Gastroesophageal sphincter (tissue), 4 donors: ENCODE results near the gene TTC9. TPM values are rescaled to one million over a fixed set of nuclear protein-coding genes. Genes with fewer than 3 reads are reported as not detected.

Experiments used
- ATAC-seq: fragments of 150-250 bp; one replicate; pipeline ENCODE4 v1.9.1; 2016; ENCODE audit warnings: mild to moderate bottlenecking, moderate library complexity
- H3K27ac ChIP-seq, 4 donors: fragments of 200-600 bp; sonication (generic) in 3 of 4; 1 replicate in 3 of 4; 2 replicates in 1 of 4; pipeline ENCODE4 v1.5.1; 2016 to 2019
- H3K27me3 ChIP-seq: fragments of 200-600 bp; sonication (generic); one replicate; pipeline ENCODE4 v1.5.1; 2019
- H3K36me3 ChIP-seq, 2 donors: fragments of 200-600 bp; sonication (generic); one replicate each; pipeline ENCODE4 v1.5.1; 2019; ENCODE audit warnings: control low read depth in 1 of 2
- H3K4me1 ChIP-seq, 3 donors: fragments of 200-600 bp; sonication (generic); 1 replicate in 2 of 3; 2 replicates in 1 of 3; pipeline ENCODE4 v1.5.1; 2016 to 2019; ENCODE audit warnings: control low read depth in 2 of 3
- H3K4me3 ChIP-seq, 2 donors: fragments of 200-600 bp; sonication (generic); one replicate each; pipeline ENCODE4 v1.5.1; 2019; ENCODE audit warnings: mild to moderate bottlenecking in 1 of 2, moderate library complexity in 1 of 2
- H3K9me3 ChIP-seq, 3 donors: fragments of 200-600 bp; sonication (generic); one replicate each; pipeline ENCODE4 v1.5.1; 2017 to 2019; ENCODE audit warnings: control low read depth in 2 of 3
- EP300 ChIP-seq: sonication (generic); formaldehyde crosslinking; IDR thresholded peaks from one replicate; pipeline ENCODE4 v1.6.1; 2017; ENCODE audit warnings: antibody characterized with exemption, mild to moderate bottlenecking
- POLR2A ChIP-seq, 2 donors: fragments of 450-650 bp; IDR thresholded peaks; one replicate each; pipeline ENCODE4 v1.6.1; 2017; ENCODE audit warnings: antibody characterized with exemption in 2 of 2, mild to moderate bottlenecking in 2 of 2, moderate library complexity in 1 of 2
- POLR2AphosphoS5 ChIP-seq: sonication (generic); formaldehyde crosslinking; IDR thresholded peaks from one replicate; pipeline ENCODE4 v1.6.1; 2017; ENCODE audit warnings: antibody characterized with exemption
- WGBS, 2 donors: methylation state at CpG; one replicate each; pipeline ENCODE4 v1.1.5; 2018; ENCODE audit warnings: low coverage in 1 of 2; 5-methylcytosine and 5-hydroxymethylcytosine counted together
- total RNA-seq, 4 donors: library from RNA; depleted of rRNA; stranded (reverse); fragments of >200 nt; gene quantifications; one replicate each; pipeline ENCODE4 v1.1.0, GENCODE V29; 2016
- TF ChIP-seq, protein P1 (sequence below), 4 experiments: fragments of 200-600 bp in 2 of 4; fragments of 450-650 bp in 2 of 4; sonication (generic) in 1 of 4; IDR thresholded peaks; one replicate each; pipeline ENCODE4 v1.5.1; 2017 to 2019; ENCODE audit warnings: antibody characterized with exemption in 4 of 4, mild to moderate bottlenecking in 2 of 4, moderate library complexity in 2 of 4

Gene TTC9
- total RNA-seq, 4 donors from 2014 or later: 0.40 to 7.3 (median 1.6) TPM

DNA sequence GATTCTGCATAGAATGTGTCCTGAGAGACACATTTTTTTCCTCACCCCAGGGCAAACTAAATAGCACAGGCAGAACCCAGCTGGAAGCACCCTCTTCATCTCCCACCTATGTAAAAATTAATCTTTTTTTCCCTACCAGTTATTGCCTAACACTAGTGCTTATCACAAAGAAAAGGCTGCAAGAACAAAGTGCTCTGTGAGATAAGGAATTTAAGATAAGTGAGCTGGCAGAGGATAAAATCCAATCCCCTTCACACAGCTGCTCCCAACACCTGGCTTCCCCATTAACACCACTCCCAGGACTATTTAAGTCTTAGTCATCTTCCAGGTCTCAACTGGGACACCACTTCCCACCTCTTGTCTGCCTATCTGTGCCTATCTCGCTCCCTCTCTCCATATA lies 75.2 kb downstream of the TTC9 start:
- TF ChIP-seq POLR2AphosphoS5 (no peak), EP300 (no peak), POLR2A (IDR thresholded peaks at IDR 0.05) (no peak)
- TF ChIP-seq, protein P1, sequence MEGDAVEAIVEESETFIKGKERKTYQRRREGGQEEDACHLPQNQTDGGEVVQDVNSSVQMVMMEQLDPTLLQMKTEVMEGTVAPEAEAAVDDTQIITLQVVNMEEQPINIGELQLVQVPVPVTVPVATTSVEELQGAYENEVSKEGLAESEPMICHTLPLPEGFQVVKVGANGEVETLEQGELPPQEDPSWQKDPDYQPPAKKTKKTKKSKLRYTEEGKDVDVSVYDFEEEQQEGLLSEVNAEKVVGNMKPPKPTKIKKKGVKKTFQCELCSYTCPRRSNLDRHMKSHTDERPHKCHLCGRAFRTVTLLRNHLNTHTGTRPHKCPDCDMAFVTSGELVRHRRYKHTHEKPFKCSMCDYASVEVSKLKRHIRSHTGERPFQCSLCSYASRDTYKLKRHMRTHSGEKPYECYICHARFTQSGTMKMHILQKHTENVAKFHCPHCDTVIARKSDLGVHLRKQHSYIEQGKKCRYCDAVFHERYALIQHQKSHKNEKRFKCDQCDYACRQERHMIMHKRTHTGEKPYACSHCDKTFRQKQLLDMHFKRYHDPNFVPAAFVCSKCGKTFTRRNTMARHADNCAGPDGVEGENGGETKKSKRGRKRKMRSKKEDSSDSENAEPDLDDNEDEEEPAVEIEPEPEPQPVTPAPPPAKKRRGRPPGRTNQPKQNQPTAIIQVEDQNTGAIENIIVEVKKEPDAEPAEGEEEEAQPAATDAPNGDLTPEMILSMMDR (IDR thresholded peaks at IDR 0.05): no peak
- Histone ChIP-seq H3K36me3 (no peaks in the 10 kb centered on the region), H3K27ac (no peak overlapping the region), H3K4me3 (no peak overlapping the region), H3K9me3 (no peaks in the 10 kb centered on the region), H3K4me1 (peaks cover 0 to 13% (median 0%) of the 10 kb centered on the region in 3 donors), H3K27me3 (peaks cover 20% of the 10 kb centered on the region)
- 50 to 64% methylated on average over 1 of the region's 1 CpG for WGBS, 2 donors
- ATAC-seq: no peak

DNA sequence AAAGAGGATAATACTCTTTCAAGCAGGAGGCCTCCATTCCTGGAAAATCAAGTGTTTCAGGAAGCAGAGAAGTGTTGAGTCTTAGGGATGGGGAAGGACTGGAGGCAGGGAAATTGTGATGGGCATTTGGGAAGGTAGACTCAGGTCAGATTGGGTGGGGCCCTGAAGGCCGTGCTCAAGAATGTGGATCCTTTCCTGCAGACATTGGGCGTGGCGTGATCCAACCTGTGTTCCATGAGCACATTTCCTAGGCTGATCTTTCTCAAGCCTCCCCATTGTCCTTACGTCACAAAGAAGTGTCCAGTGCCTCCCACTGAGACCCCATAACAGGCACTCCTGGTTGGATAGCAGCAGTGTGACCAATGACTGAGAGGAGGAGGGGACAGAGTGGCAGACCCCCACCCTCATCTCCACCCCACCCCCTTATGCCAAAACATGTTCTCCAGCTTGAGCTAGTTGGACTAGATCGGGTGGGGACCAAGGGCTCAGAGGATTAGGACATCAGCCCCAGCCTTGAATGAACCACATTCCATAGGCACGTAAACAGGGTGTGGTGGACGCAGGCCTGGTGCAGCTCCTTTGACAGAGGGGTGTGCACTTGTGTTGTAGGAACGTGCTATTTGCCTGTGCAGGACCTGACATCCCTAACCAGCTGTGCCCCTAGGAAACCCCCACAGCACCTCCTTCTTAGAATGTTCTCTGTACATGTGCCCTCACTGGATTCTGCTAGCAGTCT lies 76.8 kb downstream of the TTC9 start:
- 75% methylated on average over 2 of the region's 8 CpGs; no CpG with 5 or more reads in 1 of the 2 donors for WGBS, 2 donors
- no peak overlapping the region for H3K4me3 ChIP-seq
- ATAC-seq: no peak
- peaks cover 20% of the 10 kb centered on the region for H3K27me3 ChIP-seq
- TF ChIP-seq POLR2A (IDR thresholded peaks at IDR 0.05) (no peak), POLR2AphosphoS5 (no peak), EP300 (no peak)
- TF ChIP-seq, protein P1 (IDR thresholded peaks at IDR 0.05): no peak
- no peak overlapping the region for H3K27ac ChIP-seq
- no peaks in the 10 kb centered on the region for H3K9me3 ChIP-seq
- peaks cover 0 to 9% (median 0%) of the 10 kb centered on the region in 3 donors for H3K4me1 ChIP-seq
- no peaks in the 10 kb centered on the region for H3K36me3 ChIP-seq

DNA sequence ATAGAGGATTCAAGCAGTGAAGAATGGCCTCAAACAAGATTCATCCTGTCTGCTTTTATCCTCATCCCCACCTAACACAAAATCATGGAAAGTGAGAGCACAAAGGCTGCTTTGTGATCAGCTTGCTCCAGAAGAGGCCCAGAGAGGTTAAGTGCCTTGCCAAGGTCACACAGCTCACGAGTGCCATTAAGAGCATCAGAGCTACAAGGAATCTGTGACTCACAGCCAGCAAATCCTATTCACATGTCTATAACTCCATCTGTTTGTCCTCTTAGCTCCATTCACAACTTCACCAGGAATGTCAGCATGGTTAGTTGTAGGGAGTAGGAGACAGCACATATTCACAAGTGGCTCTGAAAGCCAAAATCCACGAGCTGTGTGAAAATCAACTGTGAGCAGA lies 79.8 kb downstream of the TTC9 start:
- 60% methylated on average over 1 of the region's 2 CpGs; no CpG with 5 or more reads in 1 of the 2 donors for WGBS, 2 donors
- Histone ChIP-seq H3K4me1 (no peaks in the 10 kb centered on the region), H3K36me3 (no peaks in the 10 kb centered on the region), H3K27me3 (peaks cover 11% of the 10 kb centered on the region), H3K27ac (no peak overlapping the region), H3K9me3 (no peaks in the 10 kb centered on the region), H3K4me3 (no peak overlapping the region)
- ATAC-seq: no peak
- no peak for TF ChIP-seq POLR2A (IDR thresholded peaks at IDR 0.05)
- TF ChIP-seq, protein P1 (IDR thresholded peaks at IDR 0.05): no peak
- TF ChIP-seq EP300: no peak
- TF ChIP-seq POLR2AphosphoS5: no peak

DNA sequence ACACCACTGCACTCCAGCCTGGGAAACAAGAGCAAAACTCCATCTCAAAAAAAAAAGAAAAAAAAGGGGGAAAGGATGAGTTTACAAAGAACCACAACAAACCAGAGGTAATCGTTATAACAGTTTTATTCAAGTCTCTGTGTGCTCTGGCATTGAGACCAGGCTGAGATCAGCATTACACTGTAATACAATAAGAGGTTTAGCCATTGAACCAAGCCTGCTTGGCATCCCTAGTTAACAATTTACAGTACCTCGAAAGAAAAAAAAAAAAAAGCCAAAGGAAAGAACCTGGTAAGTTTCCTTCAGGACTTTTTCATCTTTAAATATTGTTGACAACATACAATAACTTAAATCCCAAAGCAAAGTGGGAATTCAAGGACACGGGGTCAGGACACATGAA lies 80.7 kb downstream of the TTC9 start:
- Histone ChIP-seq H3K27ac (no peak overlapping the region), H3K9me3 (no peaks in the 10 kb centered on the region), H3K4me1 (no peaks in the 10 kb centered on the region), H3K36me3 (no peaks in the 10 kb centered on the region), H3K27me3 (peaks cover 11% of the 10 kb centered on the region), H3K4me3 (no peak overlapping the region)
- 87 to 93% methylated on average over 2 to 3 of the region's 3 CpGs for WGBS, 2 donors
- TF ChIP-seq POLR2AphosphoS5 (no peak), POLR2A (IDR thresholded peaks at IDR 0.05) (no peak), EP300 (no peak)
- TF ChIP-seq, protein P1 (IDR thresholded peaks at IDR 0.05): no peak
- no peak for ATAC-seq

DNA sequence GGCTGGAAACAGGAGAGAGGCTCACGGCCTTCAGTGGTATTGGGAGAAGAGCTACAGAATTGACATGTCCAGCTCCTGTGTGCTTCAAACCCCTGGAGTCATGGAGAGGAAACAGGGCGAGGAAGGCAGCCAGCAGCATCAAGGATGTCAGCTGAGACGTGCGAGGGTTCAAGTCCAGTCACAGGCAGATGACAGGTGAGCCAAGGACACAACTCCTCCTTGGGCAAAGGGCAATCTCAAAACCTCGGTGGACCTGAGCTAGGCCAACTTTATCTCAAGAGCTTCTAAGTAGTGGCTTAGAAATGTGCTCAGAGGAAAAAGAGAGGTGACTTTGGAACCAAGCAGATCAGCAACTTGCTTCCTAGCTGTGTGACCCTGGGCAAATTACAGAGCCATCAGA lies 81.6 kb downstream of the TTC9 start:
- Histone ChIP-seq H3K9me3 (no peaks in the 10 kb centered on the region), H3K36me3 (no peaks in the 10 kb centered on the region), H3K27me3 (peaks cover 8% of the 10 kb centered on the region), H3K4me3 (no peak overlapping the region), H3K4me1 (no peaks in the 10 kb centered on the region), H3K27ac (no peak overlapping the region)
- TF ChIP-seq EP300: no peak
- TF ChIP-seq, protein P1 (IDR thresholded peaks at IDR 0.05): no peak
- no peak for TF ChIP-seq POLR2AphosphoS5
- no peak for TF ChIP-seq POLR2A (IDR thresholded peaks at IDR 0.05)
- WGBS, 2 donors: 87 to 90% methylated on average over 2 to 3 of the region's 5 CpGs
- ATAC-seq: no peak
